GM10266 (cell line): ENCODE measurements around the gene TMEM158.

Experiments
- DNase-seq: peaks from one replicate; pipeline ENCODE4 v3.0.0; 2012; ENCODE audit errors: extremely low spot score
- CTCF ChIP-seq: IDR thresholded peaks from 2 replicates; pipeline ENCODE4 v1.5.1; 2012; ENCODE audit warnings: mild to moderate bottlenecking, low read depth; ENCODE audit not compliant: control insufficient read depth, insufficient read depth; ENCODE audit errors: missing control alignments

TMEM158 gene

GRCh38 chr3:45226206-45226915, at the start of gene TMEM158:
TSS of gene TMEM158 (minus strand) at chr3:45226287. CDS start at chr3:45226027, 260 bp downstream.
- peak; percentile 96 for DNase-seq
- no peak for TF ChIP-seq CTCF

- no peak for TF ChIP-seq CTCF
- no peak for DNase-seq
Measured at GRCh38 chr3:45275006-45275704, 49.1 kb upstream of the TMEM158 start.

GRCh38 chr3:45273681-45274515, 47.8 kb upstream of the TMEM158 start:
- TF ChIP-seq CTCF = no peak
- DNase-seq = no peak

- TF ChIP-seq CTCF = no peak
- no peak for DNase-seq
Measured at GRCh38 chr3:45272828-45273470, 46.9 kb upstream of the TMEM158 start.

- DNase-seq = no peak
- TF ChIP-seq CTCF = no peak
Measured at GRCh38 chr3:45272032-45272810, 46.1 kb upstream of the TMEM158 start.

GRCh38 chr3:45269952-45270351, 43.9 kb upstream of the TMEM158 start:
- no peak for TF ChIP-seq CTCF
- no peak for DNase-seq
